ENCODE measurements around the gene CABCOCO1.

- TF ChIP-seq POLR2A (IDR thresholded peaks at IDR 0.05; ENCODE audit: low read length) = no peak
- no peak for TF ChIP-seq GATA1 (IDR thresholded peaks at IDR 0.05; ENCODE audit: low read depth, low read length)
Observed at GRCh38 chr10:61763778-61764177, 101.0 kb downstream of the CABCOCO1 start.
